HG03558 (cell line): ENCODE results near the gene CLK4.
"Not testable (repeated sequence)": the region's sequence is repeated elsewhere in the genome, so short reads cannot be mapped to it uniquely, and the experiment has no call there.

ENCODE experiments used
- ATAC-seq: cut with Tn5 transposase; IDR thresholded peaks from one replicate; pipeline ENCODE4 v1.9.1; 2021; ENCODE audit warnings: moderate number of reproducible peaks; ENCODE audit not compliant: unreplicated experiment; ENCODE audit errors: extremely low read depth

Gene CLK4

DNA sequence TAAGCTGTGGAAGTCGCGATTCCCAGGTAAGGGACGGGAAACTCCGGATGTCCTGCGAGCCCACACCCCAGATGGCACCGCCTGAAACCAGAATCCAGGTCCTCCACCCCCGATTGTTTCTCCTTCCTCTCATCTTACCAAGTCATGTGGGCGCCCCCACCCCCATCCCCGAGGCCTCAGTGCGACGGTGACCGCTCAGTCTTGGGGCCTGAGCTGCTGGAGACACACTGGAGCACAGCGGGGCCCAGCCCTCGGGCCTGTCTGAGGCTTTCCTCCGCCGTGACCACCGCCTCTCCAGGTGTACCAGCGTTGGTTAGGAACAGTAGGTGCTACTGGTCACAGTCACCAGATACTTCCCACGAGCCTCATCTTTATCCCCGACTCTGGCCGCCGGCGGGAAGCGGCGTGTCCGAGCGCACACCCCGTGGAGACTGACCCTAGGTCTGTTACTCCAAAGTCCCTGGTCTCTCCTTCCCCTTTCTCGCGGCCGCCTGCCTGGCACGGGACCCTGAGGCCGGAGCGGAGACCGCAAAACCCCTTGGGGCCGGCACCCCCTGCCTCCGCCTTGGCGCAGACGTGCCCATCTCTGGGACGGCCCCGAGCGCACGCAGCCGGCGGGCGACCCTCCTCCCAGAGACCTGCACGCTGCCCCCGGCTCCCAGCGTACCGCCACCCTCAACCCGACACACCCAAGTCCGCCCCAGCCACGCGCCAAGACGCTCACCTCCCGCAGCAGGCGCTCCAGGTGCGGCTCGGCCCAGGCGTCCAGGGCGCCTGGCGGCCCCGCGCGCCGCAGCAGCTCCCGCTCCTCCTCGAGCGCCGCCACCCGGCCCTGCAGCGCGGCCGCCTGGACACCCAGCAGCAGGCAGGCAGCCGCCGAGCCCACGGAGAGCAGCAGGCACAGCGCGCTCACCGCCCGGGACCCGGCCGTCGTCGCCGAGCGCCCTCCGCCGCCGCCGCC lies 37.4 kb downstream of the CLK4 start:
- no peak for ATAC-seq

DNA sequence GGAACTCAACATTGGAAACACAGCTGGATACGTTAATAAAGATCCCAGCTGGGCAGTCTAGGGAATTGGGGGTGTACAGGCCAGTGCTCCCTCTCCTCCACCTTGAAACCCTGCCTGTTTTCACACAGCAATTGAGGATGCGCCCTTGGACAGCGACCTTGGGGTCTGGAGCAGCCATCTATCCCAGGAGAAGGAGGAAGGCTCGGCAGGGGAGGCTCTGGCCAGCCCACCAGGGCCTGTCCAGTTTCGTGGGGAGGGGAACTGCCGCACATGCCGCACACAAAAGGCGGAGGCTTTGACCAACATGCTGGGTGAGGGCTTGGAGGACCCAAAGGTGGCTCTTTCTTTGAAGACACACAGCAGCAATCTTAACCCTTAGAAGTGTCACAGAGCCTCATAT lies 38.1 kb downstream of the CLK4 start:
- no peak for ATAC-seq

DNA sequence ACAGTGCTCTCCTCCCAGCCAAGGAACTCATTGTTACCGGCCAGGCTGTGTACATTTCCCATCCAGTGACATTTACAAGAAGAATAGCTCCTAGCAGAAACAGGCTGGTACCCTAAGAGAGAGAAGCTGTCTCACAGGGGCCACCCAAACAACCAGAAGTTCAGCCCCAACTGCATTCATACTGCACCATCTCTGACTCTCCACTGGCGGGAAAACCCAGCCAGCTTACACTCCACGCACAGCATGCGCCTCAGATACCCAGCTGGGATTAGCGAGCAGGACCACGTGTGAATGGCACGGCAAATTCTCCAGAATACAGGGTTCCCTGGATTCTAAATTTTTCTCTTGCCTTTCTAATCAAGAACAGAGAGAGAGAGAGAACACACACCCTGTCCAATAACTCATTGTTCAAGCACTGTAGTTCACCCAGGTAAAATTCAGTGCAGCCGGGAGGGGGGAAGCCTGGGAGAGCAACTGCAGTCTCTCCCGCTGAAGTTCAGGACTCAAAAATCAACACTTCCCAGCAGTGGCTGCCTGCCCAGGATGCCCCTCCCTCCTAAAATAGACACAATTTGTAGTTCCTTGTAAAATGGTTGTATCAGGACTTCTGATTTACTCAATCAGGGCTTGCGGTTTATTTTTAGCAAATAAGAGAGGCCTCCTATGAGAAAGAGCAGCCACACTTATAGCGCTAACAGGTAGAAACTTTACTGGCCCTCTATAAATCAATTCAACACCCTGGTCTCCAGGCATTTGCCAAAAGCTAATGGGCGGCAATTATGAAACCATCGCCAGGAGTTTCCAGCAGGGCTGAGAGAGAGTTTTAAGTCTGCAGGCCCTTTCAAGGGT lies 38.9 kb downstream of the CLK4 start:
- ATAC-seq: no peak

GRCh38 chr5:178586396-178586795 lies 40.5 kb downstream of the CLK4 start:
- no peak for ATAC-seq

- not testable (repeated sequence) for ATAC-seq
These were observed 41.4 kb downstream of the CLK4 start for GRCh38 chr5:178585421-178585820.

DNA sequence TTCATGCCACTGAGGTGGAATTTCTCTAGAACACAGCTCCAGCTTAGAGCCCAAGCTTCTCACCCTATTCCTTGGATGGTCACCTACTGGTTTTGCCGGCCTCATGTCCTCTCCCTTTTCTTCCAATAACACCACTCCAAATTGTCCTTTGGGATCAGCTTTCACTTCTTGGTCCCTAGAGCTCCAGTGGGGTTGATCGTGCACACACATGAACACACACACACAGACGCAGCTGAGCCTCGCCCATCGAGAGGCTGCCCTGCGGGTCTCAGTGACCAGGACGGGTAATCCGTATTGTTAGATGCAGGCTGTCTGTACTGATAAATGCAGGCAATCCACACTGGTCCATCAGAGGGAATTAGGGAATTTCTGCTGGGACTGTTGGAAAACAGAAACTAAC lies 43.6 kb downstream of the CLK4 start:
- ATAC-seq: no peak

DNA sequence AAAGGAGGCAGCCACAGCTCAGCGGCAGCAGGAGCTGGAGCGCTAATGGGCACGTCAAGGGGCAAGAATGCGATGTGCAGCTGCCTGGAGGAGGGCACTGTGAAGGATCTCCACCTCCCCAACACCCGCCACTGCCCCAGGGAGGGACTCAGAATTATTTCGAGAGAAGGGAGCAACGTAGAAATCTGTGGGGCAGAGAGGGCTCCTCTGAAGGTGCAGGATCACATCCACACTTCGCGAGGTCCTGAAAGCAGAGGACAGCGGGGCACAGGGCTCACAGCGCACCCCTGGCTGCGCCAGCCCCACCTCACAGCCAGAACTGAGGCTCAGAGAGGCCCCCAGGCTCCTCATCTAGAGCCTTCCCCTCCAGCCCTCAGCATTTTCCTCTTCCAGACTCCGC lies 44.6 kb downstream of the CLK4 start:
- no peak for ATAC-seq

DNA sequence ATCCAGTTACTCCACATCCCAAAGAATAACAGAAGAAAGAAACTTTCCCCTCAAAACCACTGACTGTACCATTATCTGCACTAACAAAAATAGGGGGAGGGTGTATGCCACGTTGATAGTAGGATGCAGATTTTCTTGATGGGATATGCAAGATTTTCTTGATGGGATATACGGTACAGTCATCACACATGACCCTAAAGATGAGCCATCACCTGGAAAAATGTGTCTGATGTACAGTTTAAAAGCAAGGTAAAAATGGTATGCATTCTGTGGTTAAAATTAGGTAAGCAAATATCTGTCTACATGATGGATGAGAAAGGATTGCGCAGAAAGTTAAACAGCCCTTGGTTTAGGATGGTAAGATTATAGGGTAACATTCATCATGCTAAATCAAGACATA lies 45.2 kb downstream of the CLK4 start:
- no peak for ATAC-seq

DNA sequence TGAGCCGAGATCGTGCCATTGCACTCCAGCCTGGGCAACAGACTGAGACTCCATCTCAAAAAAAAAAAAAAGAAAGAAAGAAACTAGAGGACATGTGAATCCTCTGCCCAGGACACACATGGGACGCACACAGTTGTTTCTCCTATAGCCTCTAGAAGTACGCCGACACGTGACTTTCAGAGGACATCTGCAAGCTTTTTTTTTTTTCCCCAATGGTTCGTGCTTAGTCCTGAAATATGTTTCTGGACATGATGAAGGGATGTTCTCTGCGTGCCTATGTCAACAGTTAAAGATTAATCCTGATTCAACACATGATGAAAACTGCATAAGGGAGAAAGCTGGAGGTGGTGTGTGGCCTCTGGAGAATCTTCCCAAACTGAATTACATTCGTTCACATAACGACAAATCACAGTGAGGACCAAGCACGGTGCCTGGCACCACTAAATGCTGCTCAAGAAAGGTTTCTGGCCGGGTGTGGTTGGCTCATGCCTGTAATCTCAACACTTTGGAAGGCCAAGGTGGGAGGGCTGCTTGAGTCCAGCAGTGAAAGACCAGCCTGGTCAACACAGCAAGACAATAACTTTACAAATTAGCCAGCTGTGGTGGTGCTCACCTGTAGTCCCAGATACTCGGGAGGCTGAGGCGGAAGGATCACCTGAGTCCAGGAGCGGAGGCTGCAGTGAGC lies 46.4 kb downstream of the CLK4 start:
- ATAC-seq: no peak

DNA sequence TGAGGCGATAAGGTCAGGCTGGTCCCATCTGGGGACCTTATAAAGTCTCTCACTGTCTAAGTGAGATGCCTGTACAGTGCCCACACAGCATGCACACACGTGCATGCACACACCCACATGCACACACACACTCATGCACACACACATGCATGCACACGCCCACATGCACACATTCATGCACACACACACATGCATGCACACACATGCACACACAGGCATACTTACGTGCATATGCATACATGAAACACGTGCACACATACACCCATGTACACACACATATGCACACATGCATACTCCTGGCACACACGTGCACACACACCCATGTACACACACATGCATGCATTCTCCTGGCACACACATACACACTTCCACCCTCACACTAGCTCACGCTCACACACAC lies 48.9 kb downstream of the CLK4 start:
- no peak for ATAC-seq

GRCh38 chr5:178577376-178577839 lies 49.4 kb downstream of the CLK4 start:
- ATAC-seq: no peak

GRCh38 chr5:178576591-178577351 lies 50.1 kb downstream of the CLK4 start:
- no peak for ATAC-seq

GRCh38 chr5:178573216-178573615 lies 53.6 kb downstream of the CLK4 start:
- no peak for ATAC-seq

DNA sequence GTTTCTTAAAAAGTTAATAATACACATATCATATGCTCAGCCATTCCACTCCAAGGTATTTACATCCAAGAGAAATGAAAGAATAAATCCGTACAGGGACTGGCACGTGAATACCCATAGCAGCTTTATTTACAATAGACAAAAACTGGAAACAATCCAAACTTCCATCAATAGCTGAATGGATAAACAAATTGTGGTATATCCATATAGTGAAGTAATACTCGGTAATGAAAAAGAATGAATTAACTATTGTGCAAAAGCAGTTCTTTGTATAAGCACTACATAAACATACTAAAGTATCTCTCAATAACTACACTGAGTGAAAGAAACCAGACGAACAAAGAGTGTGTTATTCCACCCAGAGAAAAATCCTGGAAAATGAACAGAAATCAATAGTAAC lies 54.2 kb downstream of the CLK4 start:
- no peak for ATAC-seq

GRCh38 chr5:178569485-178569884 lies 57.4 kb downstream of the CLK4 start:
- no peak for ATAC-seq

DNA sequence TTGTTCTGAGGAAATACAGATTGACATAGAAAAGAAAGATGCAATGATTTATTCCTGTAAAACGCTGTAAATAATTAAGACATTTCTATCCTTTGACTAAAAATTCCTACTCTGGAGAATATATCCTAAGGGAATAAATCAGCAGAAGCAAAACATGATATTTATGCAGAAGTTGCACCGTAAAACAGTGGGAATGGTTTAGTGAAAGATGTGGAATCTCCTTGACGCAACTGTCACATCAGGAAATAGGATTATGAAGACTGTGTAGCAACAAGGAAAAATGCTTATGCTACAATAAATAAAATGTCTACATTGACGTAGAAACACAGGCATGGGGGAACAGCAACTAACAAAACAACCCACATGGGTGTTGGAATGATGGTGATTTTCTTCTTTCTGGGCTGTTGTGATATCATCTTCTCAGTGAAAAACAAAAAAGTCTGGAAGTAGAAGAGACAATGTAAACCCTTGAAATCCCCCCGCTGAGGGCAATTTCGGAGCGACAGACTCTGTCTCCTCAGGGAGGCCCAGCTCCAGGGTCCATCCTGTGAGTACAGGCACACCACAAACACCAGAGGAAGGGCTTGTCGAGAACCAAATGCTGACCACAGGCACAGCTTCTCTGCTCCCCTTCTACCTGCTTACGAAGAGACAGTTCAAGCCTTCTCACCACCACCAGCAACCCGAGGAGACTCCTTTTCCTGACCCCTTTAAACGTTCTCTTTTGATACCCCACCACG lies 61.9 kb downstream of the CLK4 start:
- no peak for ATAC-seq

DNA sequence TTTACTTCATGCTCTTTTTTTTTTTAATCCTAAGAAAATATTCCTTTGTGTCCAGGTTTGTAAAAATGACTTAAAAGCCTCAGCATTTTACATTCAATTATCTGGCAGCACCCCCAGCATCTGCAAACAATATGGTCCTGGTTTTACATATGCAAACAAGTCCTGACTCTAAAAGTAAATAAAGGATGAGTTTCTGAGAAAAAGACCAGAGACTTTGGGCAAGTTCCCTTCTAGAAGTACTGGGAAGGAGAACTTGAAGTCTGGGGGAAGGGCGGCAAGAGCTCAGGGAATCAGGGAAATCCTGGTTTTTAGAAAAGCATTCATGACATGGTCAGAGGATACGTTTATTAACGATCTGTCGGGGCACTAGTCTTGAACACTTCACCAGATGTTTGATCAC lies 62.5 kb downstream of the CLK4 start:
- no peak for ATAC-seq

- ATAC-seq: no peak
These were observed 63.2 kb downstream of the CLK4 start for GRCh38 chr5:178563621-178564020.

- ATAC-seq: no peak
These were observed 65.0 kb downstream of the CLK4 start for GRCh38 chr5:178561746-178562264.
